DOHH2 (cell line): ENCODE measurements around the gene C5.

Source experiments
- CTCF ChIP-seq: fragments of 200-600 bp; sonication (generic); IDR thresholded peaks from one replicate; pipeline ENCODE4 v1.5.1; 2014; ENCODE audit warnings: antibody characterized with exemption, mild to moderate bottlenecking, low read depth, low read length; ENCODE audit not compliant: poor library complexity, severe bottlenecking
- EZH2phosphoT487 ChIP-seq: fragments of 200-600 bp; sonication (generic); IDR thresholded peaks from 2 replicates; pipeline ENCODE4 v1.6.1; 2017; ENCODE audit warnings: borderline replicate concordance, mild to moderate bottlenecking, antibody characterized with exemption, low read length, moderate library complexity, mixed read lengths

- TF ChIP-seq CTCF = no peak
- TF ChIP-seq EZH2phosphoT487 = no peak
Measured at GRCh38 chr9:120927269-120928014, 122.6 kb downstream of the C5 start.
